Left cardiac atrium (tissue), 4 donors: ENCODE measurements around the gene TOR1AIP2. TPM values are rescaled to one million over a fixed set of nuclear protein-coding genes. Genes with fewer than 3 reads are reported as not detected.

Source experiments
- ATAC-seq, 2 donors: fragments of 200-7000 bp; cut with Tn5 transposase; one replicate each; pipeline ENCODE4 v1.9.1; 2020; ENCODE audit warnings: mild to moderate bottlenecking in 2 of 2, moderate library complexity in 2 of 2
- DNase-seq: peaks from one replicate; pipeline ENCODE4 v3.0.0-alpha.2; 2020
- intact Hi-C, 2 donors: fragments of 100-400 bp; cut with DNase I; formaldehyde crosslinking; loops; one replicate each; pipeline versions ENCODE4 v1.14.1 to v1.15.1; 2022 to 2023
- total RNA-seq, 2 donors: library from RNA; stranded (reverse); fragmentation: NEBNext Ultra II Directional; extraction: Animal tissue kit (Norgen Biotek cat#: 25700); gene quantifications; one replicate each; pipeline ENCODE4 v1.2.1, GENCODE V29; 2021
- donor health status: DM: no; HTN: yes; CAD: no.
- donor health status: DM: no; HTN: yes; CAD: no; lungs with severe emphysema.
- donor health status: DM: yes; HTN: yes; CAD: no.
- donor health status: Dilated cardiomyopathy.

Gene TOR1AIP2
- total RNA-seq, 2 donors from 2014 or later: 40.8 to 55.7 TPM

GRCh38 chr1:179831852-179832699 is 45.5 kb downstream of the TOR1AIP2 start:
- intact Hi-C loops: no loop called here
- DNase-seq (no peak), ATAC-seq (no peak)

- DNase-seq (no peak), ATAC-seq (no peak)
- intact Hi-C loops: no loop called here
Measured at GRCh38 chr1:179831225-179831624, 46.4 kb downstream of the TOR1AIP2 start.

- intact Hi-C loops: no loop called here
- DNase-seq: no peak
- ATAC-seq: no peak
Measured at GRCh38 chr1:179828554-179829110, 49.0 kb downstream of the TOR1AIP2 start.

- DNase-seq (no peak), ATAC-seq (no peak)
- intact Hi-C loops: no loop called here
Measured at GRCh38 chr1:179826626-179827280, 50.9 kb downstream of the TOR1AIP2 start.

GRCh38 chr1:179825798-179826460 is 51.7 kb downstream of the TOR1AIP2 start:
- ATAC-seq (no peak), DNase-seq (no peak)
- intact Hi-C loops: no loop called here

GRCh38 chr1:179825206-179825605 is 52.4 kb downstream of the TOR1AIP2 start:
- peak in 1 of 2 donors; percentile 70 for ATAC-seq

GRCh38 chr1:179824265-179824664 is 53.3 kb downstream of the TOR1AIP2 start:
- intact Hi-C loops: no loop called here
- ATAC-seq (peak in 1 of 2 donors; percentile 13), DNase-seq (no peak)

More at GRCh38 chr1:179825206-179825605, 52.4 kb downstream of the TOR1AIP2 start:
- no peak for DNase-seq
- intact Hi-C loops: no loop called here

GRCh38 chr1:179823693-179824092 is 53.9 kb downstream of the TOR1AIP2 start:
- intact Hi-C loops: no loop called here
- DNase-seq (no peak), ATAC-seq (no peak)

- ATAC-seq (no peak), DNase-seq (no peak)
- intact Hi-C loops: no loop called here
Measured at GRCh38 chr1:179822065-179822464, 55.5 kb downstream of the TOR1AIP2 start.

- ATAC-seq (no peak), DNase-seq (no peak)
- intact Hi-C loops: no loop called here
Measured at GRCh38 chr1:179821524-179821923, 56.1 kb downstream of the TOR1AIP2 start.

GRCh38 chr1:179820226-179820970 is 57.2 kb downstream of the TOR1AIP2 start:
- intact Hi-C loops: no loop called here

GRCh38 chr1:179818743-179819173 is 58.8 kb downstream of the TOR1AIP2 start:
- intact Hi-C loops: loop anchor here in 1 of 2 donors (10.0 kb wide), 1 partner anchor 454 kb away; the partner anchor contains the start of gene AXDND1
- peak in 1 of 2 donors; percentile 18 for ATAC-seq
- peak; percentile 47 for DNase-seq

More at GRCh38 chr1:179820226-179820970, 57.2 kb downstream of the TOR1AIP2 start:
- ATAC-seq (no peak), DNase-seq (no peak)

GRCh38 chr1:179818260-179818659 is 59.3 kb downstream of the TOR1AIP2 start:
- ATAC-seq: no peak
- intact Hi-C loops: loop anchor here in 1 of 2 donors (10.0 kb wide), 1 partner anchor 453 kb away; the partner anchor contains the start of gene AXDND1
- no peak for DNase-seq

GRCh38 chr1:179817789-179818188 is 59.8 kb downstream of the TOR1AIP2 start:
- ATAC-seq (peak; percentile 21 to 60), DNase-seq (peak; percentile 76)
- intact Hi-C loops: loop anchor here in 1 of 2 donors (10.0 kb wide), 1 partner anchor 453 kb away; the partner anchor contains the start of gene AXDND1

- intact Hi-C loops: loop anchor here in 1 of 2 donors (10.0 kb wide), 1 partner anchor 452 kb away; the partner anchor contains the start of gene AXDND1
- no peak for DNase-seq
- ATAC-seq: no peak
Measured at GRCh38 chr1:179817056-179817455, 60.5 kb downstream of the TOR1AIP2 start.

GRCh38 chr1:179816196-179816960 is 61.2 kb downstream of the TOR1AIP2 start:
- intact Hi-C loops: loop anchor here in 1 of 2 donors (10.0 kb wide), 1 partner anchor 452 kb away; the partner anchor contains the start of gene AXDND1
- ATAC-seq: peak; percentile 23 to 42
- DNase-seq: peak; percentile 76

- no peak for ATAC-seq
- intact Hi-C loops: loop anchor here in 1 of 2 donors (10.0 kb wide), 1 partner anchor 451 kb away; the partner anchor contains the start of gene AXDND1
- no peak for DNase-seq
Measured at GRCh38 chr1:179815641-179816040, 62.0 kb downstream of the TOR1AIP2 start.

- intact Hi-C loops: loop anchor here (5.0 to 10.0 kb wide), 2 partner anchors 107 to 450 kb away; partner anchors contain the start of gene AXDND1 (in 1 of the 2)
Measured at GRCh38 chr1:179814546-179814838, 63.1 kb downstream of the TOR1AIP2 start.

More at GRCh38 chr1:179814546-179814838, 63.1 kb downstream of the TOR1AIP2 start:
- DNase-seq: peak; percentile 80
- ATAC-seq: peak; percentile 39 to 61
